Mesendoderm (in vitro differentiated cells): ENCODE data around the gene NDST1.

Experiments
- DNase-seq: peaks from one replicate; pipeline ENCODE4 v3.0.0; 2013
- H2AK5ac ChIP-seq: 2 replicates; pipeline ENCODE4 v1.6.1; 2013; ENCODE audit warnings: low read length, inconsistent platforms
- H2BK120ac ChIP-seq: 2 replicates; pipeline ENCODE4 v1.6.1; 2013; ENCODE audit warnings: low read depth, mild to moderate bottlenecking, low read length, moderate library complexity, mixed read lengths
- H2BK15ac ChIP-seq: replicated peaks from 2 replicates; pipeline ENCODE4 v1.6.1; 2013; ENCODE audit warnings: low read depth, mild to moderate bottlenecking, moderate library complexity
- H2BK5ac ChIP-seq: 2 replicates; pipeline ENCODE4 v1.6.1; 2013; ENCODE audit warnings: low read length, inconsistent platforms
- H3K18ac ChIP-seq: 2 replicates; pipeline ENCODE4 v1.6.1; 2013; ENCODE audit warnings: mild to moderate bottlenecking, low read length, mixed read lengths
- H3K23ac ChIP-seq: one replicate; pipeline ENCODE4 v1.6.1; 2013; ENCODE audit warnings: low read length
- H3K27ac ChIP-seq: 2 replicates; pipeline ENCODE4 v1.5.1; 2013; ENCODE audit warnings: low read depth, mild to moderate bottlenecking, inconsistent platforms, low read length, moderate library complexity
- H3K27me3 ChIP-seq: 2 replicates; pipeline ENCODE4 v1.6.1; 2013; ENCODE audit warnings: low read length, control low read depth, mild to moderate bottlenecking, inconsistent platforms; ENCODE audit not compliant: insufficient read depth, poor library complexity
- H3K36me3 ChIP-seq: 2 replicates; pipeline ENCODE4 v1.6.1; 2013; ENCODE audit warnings: low read length, inconsistent platforms; ENCODE audit not compliant: control insufficient read depth, insufficient read depth
- H3K4ac ChIP-seq: one replicate; pipeline ENCODE4 v1.6.1; 2013; ENCODE audit warnings: low read depth, mild to moderate bottlenecking, low read length, moderate library complexity
- H3K4me1 ChIP-seq: 2 replicates; pipeline ENCODE4 v1.6.1; 2013; ENCODE audit warnings: low read depth, low read length, inconsistent platforms; ENCODE audit not compliant: control insufficient read depth
- H3K4me2 ChIP-seq: 2 replicates; pipeline ENCODE4 v1.6.1; 2013; ENCODE audit warnings: low read length
- H3K4me3 ChIP-seq: 2 replicates; pipeline ENCODE4 v1.5.1; 2013; ENCODE audit warnings: mild to moderate bottlenecking, low read length
- H3K56ac ChIP-seq: one replicate; pipeline ENCODE4 v1.6.1; 2013; ENCODE audit warnings: low read length
- H3K79me1 ChIP-seq: 2 replicates; pipeline ENCODE4 v1.6.1; 2013; ENCODE audit warnings: low read length, inconsistent platforms
- H3K79me2 ChIP-seq: 2 replicates; pipeline ENCODE4 v1.6.1; 2013; ENCODE audit warnings: mild to moderate bottlenecking, low read length; ENCODE audit not compliant: control insufficient read depth, insufficient read depth
- H3K9ac ChIP-seq: 2 replicates; pipeline ENCODE4 v1.6.1; 2013; ENCODE audit warnings: low read length, inconsistent platforms
- H4K5ac ChIP-seq: one replicate; pipeline ENCODE4 v1.6.1; 2013; ENCODE audit warnings: low read length
- H4K8ac ChIP-seq: one replicate; pipeline ENCODE4 v1.6.1; 2013; ENCODE audit warnings: low read depth, mild to moderate bottlenecking, control low read depth, low read length, moderate library complexity
- WGBS: extraction: QIAGEN DNeasy Blood & Tissue Kit; methylation state at CpG from one replicate; pipeline ENCODE4 v1.1.7; 2013; ENCODE audit warnings: low lambda C conversion rate, missing lambda C conversion rate; ENCODE audit not compliant: insufficient coverage; ENCODE audit errors: extremely low coverage; 5-methylcytosine and 5-hydroxymethylcytosine counted together

Gene NDST1

DNA sequence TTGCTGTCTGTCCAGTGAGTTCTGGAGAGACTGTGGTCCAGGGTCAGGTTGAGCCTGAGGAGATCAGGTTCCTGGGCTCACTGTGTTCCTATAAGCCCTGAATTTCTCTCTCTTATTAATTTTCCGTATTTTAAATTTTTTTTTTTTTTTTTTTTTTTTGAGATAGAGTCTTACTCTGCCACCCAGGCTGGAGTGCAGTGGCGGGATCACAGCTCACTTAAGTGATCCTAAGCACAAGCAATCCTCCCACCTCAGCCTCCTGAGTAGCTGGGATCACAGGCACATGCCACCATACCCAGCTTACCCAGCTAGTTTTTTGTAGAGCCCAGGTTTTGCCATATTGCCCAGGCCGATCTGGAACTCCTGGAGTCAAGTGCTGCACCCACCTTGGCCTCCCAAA, 22.5 kb downstream of the NDST1 start:
- peak overlapping the region; percentile 33 for H2BK120ac ChIP-seq
- WGBS, result no CpG with 5 or more reads among the region's 3 CpGs
- H3K79me1 ChIP-seq, result peaks cover 20% of the 10 kb centered on the region
- H3K4me3 ChIP-seq, result no peak overlapping the region
- H3K36me3 ChIP-seq, result peaks cover 9% of the 10 kb centered on the region
- H2AK5ac ChIP-seq, result no peak overlapping the region
- H4K8ac ChIP-seq, result no peak overlapping the region
- H3K4me2 ChIP-seq, result no peak overlapping the region
- no peak overlapping the region for H3K23ac ChIP-seq
- H3K27ac ChIP-seq, result no peak overlapping the region
- no peaks in the 10 kb centered on the region for H3K27me3 ChIP-seq
- peak overlapping the region; percentile 1 for H3K9ac ChIP-seq
- no peak overlapping the region for H2BK5ac ChIP-seq
- no peak overlapping the region for H4K5ac ChIP-seq
- peak overlapping the region; percentile 61 for H3K18ac ChIP-seq
- peaks cover 15% of the 10 kb centered on the region for H3K79me2 ChIP-seq
- H3K4me1 ChIP-seq, result peaks cover 6% of the 10 kb centered on the region
- DNase-seq, result no peak
- no peak overlapping the region for H3K56ac ChIP-seq
- H3K4ac ChIP-seq, result no peak overlapping the region
- H2BK15ac ChIP-seq, result no peak overlapping the region

DNA sequence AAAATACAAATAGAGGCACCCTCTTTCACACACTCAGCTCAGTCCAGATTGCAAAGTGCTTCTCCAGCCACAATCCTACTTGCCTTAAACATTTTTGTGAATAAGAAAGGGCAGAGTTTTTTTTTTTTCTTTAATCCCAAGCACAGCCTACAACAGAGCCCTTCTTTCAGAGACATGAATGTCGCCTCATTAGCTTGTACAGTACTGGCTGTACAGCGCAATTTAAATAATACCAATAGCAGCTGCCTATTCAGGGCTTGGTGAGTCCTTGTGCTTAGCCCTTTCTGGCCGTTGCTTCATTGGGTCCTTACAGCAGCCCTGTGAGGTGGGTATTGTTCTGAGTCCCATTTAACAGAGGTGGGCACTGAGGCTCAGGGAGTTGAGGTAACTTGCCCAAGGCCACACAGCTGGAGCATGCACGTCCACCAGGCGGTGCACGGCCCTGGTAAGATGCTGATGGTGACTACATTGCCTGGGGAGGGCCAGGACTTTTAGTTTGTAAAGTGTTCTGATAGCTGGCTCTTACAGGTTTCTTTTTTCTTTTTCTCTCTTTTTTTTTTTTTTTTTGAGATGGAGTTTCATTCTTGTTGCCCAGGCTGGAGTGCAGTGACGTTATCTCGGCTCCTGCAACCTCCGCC, 23.1 kb downstream of the NDST1 start:
- Histone ChIP-seq H3K4me3 (no peak overlapping the region), H4K8ac (no peak overlapping the region), H3K4me2 (no peak overlapping the region), H3K23ac (peak overlapping the region; percentile 9), H2BK15ac (no peak overlapping the region), H3K79me2 (peaks cover 13% of the 10 kb centered on the region), H2BK120ac (no peak overlapping the region), H3K27me3 (no peaks in the 10 kb centered on the region), H2BK5ac (no peak overlapping the region), H4K5ac (no peak overlapping the region), H3K18ac (no peak overlapping the region), H3K4ac (no peak overlapping the region), H3K4me1 (peaks cover 6% of the 10 kb centered on the region), H3K79me1 (peaks cover 23% of the 10 kb centered on the region), H3K27ac (no peak overlapping the region), H3K56ac (peak overlapping the region; percentile 11), H3K9ac (no peak overlapping the region), H2AK5ac (no peak overlapping the region), H3K36me3 (peaks cover 14% of the 10 kb centered on the region)
- WGBS, result no CpG with 5 or more reads among the region's 9 CpGs
- no peak for DNase-seq

DNA sequence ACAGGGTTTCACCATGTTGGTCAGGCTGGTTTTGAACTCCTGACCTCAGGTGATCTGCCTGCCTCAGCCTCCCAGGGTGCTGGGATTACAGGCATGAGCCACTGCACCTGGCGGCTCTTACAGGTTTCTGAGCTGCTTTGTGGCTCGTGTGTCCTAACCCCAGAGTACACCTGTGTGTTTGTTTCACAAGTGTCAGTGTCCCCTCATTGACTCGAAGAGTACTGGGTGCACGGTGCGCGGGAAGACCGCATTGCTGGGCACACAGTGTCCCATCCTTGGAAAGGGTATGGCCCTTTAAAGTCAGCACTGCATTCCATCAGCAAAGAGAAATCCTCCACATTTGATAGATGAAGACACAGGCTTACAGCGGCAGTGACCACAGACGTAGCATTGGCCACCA, 23.8 kb downstream of the NDST1 start:
- Histone ChIP-seq H3K23ac (no peak overlapping the region), H3K9ac (no peak overlapping the region), H3K4me2 (no peak overlapping the region), H3K79me2 (peaks cover 10% of the 10 kb centered on the region), H4K5ac (no peak overlapping the region), H3K27me3 (no peaks in the 10 kb centered on the region), H3K18ac (no peak overlapping the region), H2BK15ac (no peak overlapping the region), H2AK5ac (no peak overlapping the region), H3K4me3 (no peak overlapping the region), H3K36me3 (peaks cover 14% of the 10 kb centered on the region), H3K4me1 (peaks cover 6% of the 10 kb centered on the region), H3K79me1 (peaks cover 23% of the 10 kb centered on the region), H3K27ac (no peak overlapping the region), H3K4ac (no peak overlapping the region), H2BK5ac (no peak overlapping the region), H2BK120ac (no peak overlapping the region), H4K8ac (no peak overlapping the region), H3K56ac (no peak overlapping the region)
- no CpG with 5 or more reads among the region's 9 CpGs for WGBS
- no peak for DNase-seq

DNA sequence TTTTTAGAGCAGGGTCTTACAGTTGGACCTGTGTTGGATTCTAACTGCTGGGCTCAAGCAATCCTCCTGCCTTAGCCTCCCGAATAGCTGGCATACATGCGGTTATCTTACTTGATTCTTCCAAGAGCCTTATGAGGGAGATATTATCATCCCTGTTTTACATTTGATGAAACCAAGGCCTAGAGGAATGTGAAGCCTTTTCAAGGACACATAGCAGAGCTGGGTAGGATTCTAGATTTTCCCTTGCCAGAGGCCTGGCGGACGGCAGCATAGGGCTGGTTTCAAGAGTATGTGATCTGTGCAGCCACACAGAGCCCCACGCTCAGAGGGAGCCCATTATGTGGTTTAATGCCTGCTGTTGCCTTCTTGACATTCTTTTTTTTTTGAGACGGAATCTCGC, 24.2 kb downstream of the NDST1 start:
- WGBS, result no CpG with 5 or more reads among the region's 7 CpGs
- H2BK15ac ChIP-seq, result no peak overlapping the region
- no peak overlapping the region for H3K18ac ChIP-seq
- H3K79me1 ChIP-seq, result peaks cover 21% of the 10 kb centered on the region
- H3K4ac ChIP-seq, result no peak overlapping the region
- no peak overlapping the region for H2BK5ac ChIP-seq
- DNase-seq, result no peak
- no peak overlapping the region for H3K9ac ChIP-seq
- H3K79me2 ChIP-seq, result peaks cover 6% of the 10 kb centered on the region
- no peak overlapping the region for H4K8ac ChIP-seq
- H3K4me1 ChIP-seq, result peaks cover 6% of the 10 kb centered on the region
- H2AK5ac ChIP-seq, result no peak overlapping the region
- H3K27me3 ChIP-seq, result no peaks in the 10 kb centered on the region
- H2BK120ac ChIP-seq, result no peak overlapping the region
- H3K36me3 ChIP-seq, result peaks cover 14% of the 10 kb centered on the region
- no peak overlapping the region for H3K4me3 ChIP-seq
- no peak overlapping the region for H3K27ac ChIP-seq
- no peak overlapping the region for H4K5ac ChIP-seq
- H3K56ac ChIP-seq, result no peak overlapping the region
- H3K23ac ChIP-seq, result no peak overlapping the region
- no peak overlapping the region for H3K4me2 ChIP-seq

DNA sequence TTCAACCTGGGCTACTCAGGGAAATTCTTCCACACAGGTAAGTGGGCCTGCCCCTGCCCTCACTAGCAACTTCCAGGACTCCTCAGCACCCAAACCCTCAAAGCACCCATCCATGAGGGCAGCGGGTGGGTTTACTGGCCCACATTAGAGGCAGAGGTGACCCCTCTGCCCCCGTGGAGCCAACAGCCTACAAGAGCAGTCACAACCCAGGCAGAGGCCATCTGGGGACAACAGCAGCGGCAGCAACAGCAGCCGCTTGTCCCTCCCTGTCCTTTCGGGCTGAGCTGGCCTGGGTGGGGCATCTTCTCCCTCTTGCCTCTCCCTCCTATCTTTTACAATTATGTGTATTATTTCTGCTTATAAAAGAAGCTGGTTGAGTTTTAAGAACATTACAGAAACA, 25.1 kb downstream of the NDST1 start:
- Histone ChIP-seq H3K27me3 (no peaks in the 10 kb centered on the region), H3K79me1 (peaks cover 18% of the 10 kb centered on the region), H4K8ac (no peak overlapping the region), H3K23ac (no peak overlapping the region), H3K4me1 (peaks cover 7% of the 10 kb centered on the region), H3K36me3 (peaks cover 14% of the 10 kb centered on the region), H3K18ac (no peak overlapping the region), H4K5ac (no peak overlapping the region), H2BK15ac (no peak overlapping the region), H3K56ac (no peak overlapping the region), H3K4me3 (no peak overlapping the region), H2BK120ac (no peak overlapping the region), H2BK5ac (no peak overlapping the region), H3K27ac (no peak overlapping the region), H3K79me2 (peaks cover 4% of the 10 kb centered on the region), H3K4ac (no peak overlapping the region), H3K9ac (no peak overlapping the region), H2AK5ac (no peak overlapping the region), H3K4me2 (no peak overlapping the region)
- no CpG with 5 or more reads among the region's 5 CpGs for WGBS
- no peak for DNase-seq

DNA sequence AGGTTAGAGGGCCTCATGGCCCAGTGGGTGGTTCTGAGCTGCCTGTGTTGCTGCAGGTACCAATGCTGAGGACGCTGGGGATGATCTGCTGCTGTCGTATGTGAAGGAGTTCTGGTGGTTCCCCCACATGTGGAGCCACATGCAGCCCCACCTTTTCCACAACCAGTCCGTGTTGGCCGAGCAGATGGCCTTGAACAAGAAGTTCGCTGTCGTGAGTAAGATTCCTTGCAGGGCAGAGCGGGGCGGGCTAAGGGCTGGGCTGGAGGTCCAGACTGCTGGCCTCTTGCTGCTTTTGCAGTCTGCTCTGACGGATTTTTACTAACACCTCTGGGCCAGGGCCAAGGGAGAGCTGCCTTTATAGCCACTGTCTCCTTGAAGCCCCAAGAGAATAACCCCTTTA, 26.9 kb downstream of the NDST1 start:
- H2AK5ac ChIP-seq, result no peak overlapping the region
- peaks cover 6% of the 10 kb centered on the region for H3K4me1 ChIP-seq
- no peak overlapping the region for H4K5ac ChIP-seq
- WGBS, result no CpG with 5 or more reads among the region's 9 CpGs
- H2BK120ac ChIP-seq, result no peak overlapping the region
- no peak overlapping the region for H3K27ac ChIP-seq
- H3K23ac ChIP-seq, result no peak overlapping the region
- no peak overlapping the region for H3K18ac ChIP-seq
- no peak overlapping the region for H4K8ac ChIP-seq
- H3K9ac ChIP-seq, result no peak overlapping the region
- peaks cover 4% of the 10 kb centered on the region for H3K79me2 ChIP-seq
- no peak overlapping the region for H2BK5ac ChIP-seq
- H2BK15ac ChIP-seq, result no peak overlapping the region
- peaks cover 18% of the 10 kb centered on the region for H3K36me3 ChIP-seq
- H3K79me1 ChIP-seq, result peaks cover 15% of the 10 kb centered on the region
- H3K56ac ChIP-seq, result no peak overlapping the region
- H3K4ac ChIP-seq, result no peak overlapping the region
- H3K27me3 ChIP-seq, result no peaks in the 10 kb centered on the region
- no peak overlapping the region for H3K4me3 ChIP-seq
- DNase-seq, result no peak
- H3K4me2 ChIP-seq, result no peak overlapping the region
